HG02943 (cell line): Measurements from ENCODE around the gene ERF.

Experiments
- ATAC-seq: cut with Tn5 transposase; IDR thresholded peaks from one replicate; pipeline ENCODE4 v1.9.1; 2021; ENCODE audit warnings: mild to moderate bottlenecking, low read depth, moderate library complexity; ENCODE audit not compliant: unreplicated experiment

ERF gene

GRCh38 chr19:42254850-42255765, at the start of gene ERF:
Gene ERF, minus strand, starts transcription at chr19:42255128. Its CDS starts 129 bp downstream, at chr19:42254999.
- ATAC-seq: no peak

DNA sequence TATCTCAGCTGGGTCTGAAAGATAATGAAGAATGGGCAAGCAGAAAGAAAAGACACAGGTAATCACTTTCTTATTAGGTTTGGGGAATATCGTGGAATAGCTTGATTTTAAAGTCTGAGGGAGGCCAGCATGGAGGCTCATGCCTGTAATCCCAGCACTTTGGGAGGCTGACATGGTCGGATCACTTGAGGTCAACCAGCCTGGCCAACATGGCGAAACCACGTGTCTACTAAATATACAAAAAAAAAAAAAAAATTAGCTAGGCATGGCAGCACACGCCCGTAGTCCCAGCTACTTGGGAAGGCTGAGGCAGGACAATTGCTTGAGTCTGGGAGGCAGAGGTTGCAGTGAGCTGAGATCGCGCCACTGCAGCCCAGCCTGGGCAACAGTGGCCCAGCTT, 48.9 kb upstream of the ERF start:
- ATAC-seq: no peak

DNA sequence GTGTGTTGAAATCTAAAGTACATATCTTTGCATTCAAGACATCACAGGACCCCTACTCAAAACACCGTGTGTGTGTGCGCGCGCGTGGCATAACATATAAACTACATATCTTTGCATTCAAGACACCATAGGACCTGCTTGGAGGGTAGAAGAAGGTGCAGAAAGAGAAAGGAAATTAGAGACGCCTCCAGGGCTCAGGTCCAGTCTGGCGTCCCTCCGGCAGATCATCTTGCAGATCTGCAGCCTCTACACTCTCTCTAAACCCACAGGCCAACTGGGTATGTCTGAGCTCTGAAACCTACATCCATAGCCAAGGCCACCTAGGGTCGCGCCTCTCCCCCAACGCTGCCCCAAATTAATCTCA, 48.2 kb upstream of the ERF start:
- no peak for ATAC-seq

DNA sequence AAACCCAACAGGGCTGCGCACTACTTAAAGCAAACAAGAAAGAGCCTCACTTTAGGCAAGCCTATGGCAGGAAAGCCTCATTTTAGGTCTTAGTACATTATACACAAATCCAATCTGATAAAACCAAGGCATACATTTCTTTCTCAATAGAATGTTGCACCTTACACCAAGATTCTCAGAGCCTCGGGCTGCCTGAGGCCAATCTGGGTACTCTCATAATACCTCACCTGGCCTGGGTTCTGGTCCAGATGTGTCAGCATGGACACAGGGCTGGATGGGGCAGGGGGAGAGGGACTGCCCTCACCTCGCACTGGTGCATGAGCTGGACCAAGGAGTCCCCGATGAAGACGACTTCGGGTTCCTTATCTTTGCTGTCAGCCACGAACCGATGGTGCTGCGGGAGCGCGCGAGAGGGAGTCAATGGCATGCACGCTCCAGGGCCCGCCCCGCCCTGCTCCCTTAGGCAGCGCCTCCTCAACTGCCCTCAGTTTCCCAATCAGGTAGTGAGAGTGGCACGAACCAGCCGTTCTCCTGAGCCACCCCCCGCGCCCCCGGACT, 46.8 kb upstream of the ERF start, which contains the start of gene PRR19:
Gene PRR19 (plus strand): TSS at position 487 of the 558 bp plus-strand sequence. CDS start 7,453 bp downstream, outside the sequence.
- no peak for ATAC-seq

DNA sequence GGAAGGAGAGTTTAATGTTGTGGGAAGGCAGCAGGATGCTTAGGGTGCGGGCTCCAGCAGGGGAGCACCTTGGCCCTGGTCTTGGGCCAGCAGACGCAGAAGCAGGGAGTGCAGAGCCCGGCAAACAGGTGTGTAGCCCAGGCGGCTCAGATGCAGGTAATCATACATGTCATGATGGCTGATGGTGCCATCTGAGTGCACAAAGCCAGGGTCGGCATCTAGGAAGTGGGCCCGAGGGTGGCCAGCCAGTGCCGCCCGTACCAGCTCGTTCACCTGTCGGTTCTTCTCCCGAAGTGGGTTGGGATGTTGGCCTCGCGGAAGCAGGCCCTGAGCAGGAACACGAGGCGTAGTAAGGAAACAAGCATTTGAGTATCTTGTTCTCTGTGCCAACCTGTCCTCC, 42.1 kb upstream of the ERF start:
- no peak for ATAC-seq

GRCh38 chr19:42295831-42296525, 41.0 kb upstream of the ERF start:
- ATAC-seq: no peak

GRCh38 chr19:42295342-42295741, 40.4 kb upstream of the ERF start:
- ATAC-seq: no peak

- no peak for ATAC-seq
Observed at GRCh38 chr19:42294471-42295137, 39.7 kb upstream of the ERF start.

GRCh38 chr19:42293948-42294347, 39.0 kb upstream of the ERF start:
- no peak for ATAC-seq

DNA sequence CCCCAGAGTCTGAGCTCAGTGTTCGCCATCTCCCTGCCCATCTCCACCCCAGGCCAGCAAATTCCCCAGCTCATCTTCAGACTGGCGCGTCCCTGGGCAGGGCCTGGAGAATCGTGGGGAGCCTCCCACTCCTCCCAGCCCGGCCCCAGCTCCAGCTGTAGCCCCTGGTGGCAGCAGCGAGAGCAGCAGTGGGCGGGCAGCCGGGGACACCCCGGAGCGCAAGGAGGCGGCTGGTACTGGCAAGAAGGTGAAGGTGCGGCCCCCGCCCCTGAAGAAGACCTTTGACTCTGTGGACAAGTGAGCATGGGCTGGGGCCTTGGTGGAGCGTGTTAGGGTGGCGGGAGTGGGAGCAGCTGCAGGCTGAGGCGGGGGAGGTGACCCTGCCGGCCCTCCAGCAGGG, 38.6 kb upstream of the ERF start:
- ATAC-seq: no peak

- no peak for ATAC-seq
Observed at GRCh38 chr19:42292963-42293362, 38.0 kb upstream of the ERF start.

- ATAC-seq: no peak
Observed at GRCh38 chr19:42292042-42292960, 37.4 kb upstream of the ERF start.

- ATAC-seq: no peak
Observed at GRCh38 chr19:42291435-42291810, 36.5 kb upstream of the ERF start.

DNA sequence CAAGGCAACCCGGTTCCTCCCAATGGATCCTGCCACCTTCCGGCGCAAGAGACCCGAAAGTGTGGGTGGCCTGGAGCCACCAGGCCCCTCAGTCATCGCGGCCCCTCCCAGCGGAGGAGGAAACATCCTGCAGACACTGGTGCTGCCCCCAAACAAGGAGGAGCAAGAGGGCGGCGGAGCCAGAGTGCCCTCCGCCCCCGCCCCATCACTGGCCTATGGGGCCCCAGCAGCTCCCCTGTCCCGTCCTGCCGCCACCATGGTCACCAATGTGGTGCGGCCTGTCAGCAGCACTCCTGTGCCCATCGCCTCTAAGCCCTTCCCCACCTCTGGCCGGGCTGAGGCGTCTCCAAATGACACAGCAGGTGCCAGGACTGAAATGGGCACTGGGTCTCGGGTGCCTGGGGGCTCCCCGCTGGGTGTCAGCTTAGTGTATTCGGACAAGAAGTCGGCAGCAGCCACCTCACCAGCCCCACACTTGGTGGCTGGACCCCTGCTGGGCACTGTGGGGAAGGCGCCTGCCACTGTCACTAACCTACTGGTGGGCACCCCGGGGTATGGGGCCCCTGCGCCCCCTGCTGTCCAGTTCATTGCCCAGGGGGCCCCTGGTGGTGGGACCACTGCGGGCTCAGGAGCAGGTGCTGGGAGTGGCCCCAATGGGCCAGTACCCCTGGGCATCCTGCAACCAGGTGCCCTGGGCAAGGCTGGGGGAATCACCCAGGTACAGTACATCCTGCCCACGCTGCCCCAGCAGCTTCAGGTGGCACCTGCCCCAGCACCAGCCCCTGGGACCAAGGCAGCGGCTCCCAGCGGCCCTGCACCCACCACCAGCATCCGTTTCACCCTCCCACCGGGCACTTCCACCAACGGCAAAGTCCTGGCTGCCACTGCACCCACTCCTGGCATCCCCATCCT, 35.9 kb upstream of the ERF start:
- ATAC-seq: no peak

DNA sequence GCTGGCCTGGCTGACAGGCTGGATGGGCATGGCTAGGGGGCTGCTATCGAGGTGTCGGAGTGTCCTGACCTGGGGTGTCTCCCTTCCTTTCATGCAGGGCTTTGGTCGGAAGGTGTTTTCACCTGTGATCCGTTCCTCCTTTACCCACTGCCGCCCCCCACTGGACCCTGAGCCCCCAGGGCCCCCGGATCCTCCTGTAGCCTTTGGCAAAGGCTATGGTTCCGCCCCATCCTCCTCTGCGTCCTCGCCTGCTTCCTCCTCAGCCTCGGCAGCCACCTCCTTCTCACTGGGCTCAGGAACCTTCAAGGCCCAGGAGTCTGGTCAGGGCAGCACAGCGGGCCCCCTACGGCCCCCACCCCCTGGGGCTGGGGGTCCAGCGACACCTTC, 35.2 kb upstream of the ERF start:
- ATAC-seq: no peak

DNA sequence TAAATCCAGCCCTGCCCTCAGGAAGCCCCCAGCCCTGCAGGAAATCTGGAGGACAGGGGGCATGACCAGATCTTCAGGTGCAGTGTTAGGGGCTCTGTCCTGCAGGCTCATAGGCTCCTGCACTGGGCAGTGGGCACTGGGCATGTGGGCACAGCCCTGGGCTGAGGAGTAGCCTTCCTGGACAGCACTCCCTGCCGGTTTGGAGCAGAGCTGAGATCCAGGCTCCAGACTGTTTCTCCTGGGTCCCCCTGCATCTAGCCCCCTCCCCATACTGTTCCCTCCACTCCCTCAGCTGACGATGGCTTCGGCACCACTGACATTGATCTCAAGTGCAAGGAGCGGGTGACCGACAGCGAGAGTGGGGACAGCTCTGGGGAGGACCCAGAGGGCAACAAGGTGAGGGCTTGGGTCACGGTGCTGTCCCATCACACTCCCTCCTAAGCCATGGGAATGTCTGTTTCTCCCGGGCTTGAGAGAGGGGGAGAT, 34.7 kb upstream of the ERF start:
- no peak for ATAC-seq

DNA sequence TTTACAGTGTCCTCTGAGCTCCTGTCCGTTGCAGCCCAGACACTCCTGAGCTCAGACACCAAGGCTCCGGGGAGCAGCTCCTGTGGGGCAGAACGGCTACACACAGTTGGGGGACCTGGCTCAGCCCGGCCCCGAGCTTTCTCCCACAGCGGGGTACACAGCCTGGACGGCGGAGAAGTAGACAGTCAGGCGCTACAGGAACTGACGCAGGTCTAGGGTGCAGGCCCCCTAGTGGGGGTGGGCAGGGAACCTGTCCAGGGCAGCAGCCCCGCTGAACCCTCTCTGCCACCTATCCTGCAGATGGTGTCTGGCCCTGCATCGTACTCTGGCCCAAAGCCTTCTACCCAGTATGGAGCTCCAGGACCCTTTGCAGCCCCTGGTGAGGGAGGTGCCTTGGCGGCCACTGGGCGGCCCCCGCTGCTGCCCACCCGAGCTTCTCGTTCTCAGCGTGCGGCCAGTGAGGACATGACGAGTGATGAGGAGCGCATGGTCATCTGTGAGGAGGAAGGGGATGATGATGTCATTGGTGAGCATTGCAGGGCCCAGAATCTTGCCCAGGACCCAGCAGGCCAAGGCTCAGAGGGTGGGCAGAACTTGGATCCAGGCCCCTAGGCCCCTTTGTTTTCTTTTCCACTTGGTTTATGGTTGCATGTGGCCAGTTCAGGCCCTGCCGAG, 34.1 kb upstream of the ERF start:
- no peak for ATAC-seq

DNA sequence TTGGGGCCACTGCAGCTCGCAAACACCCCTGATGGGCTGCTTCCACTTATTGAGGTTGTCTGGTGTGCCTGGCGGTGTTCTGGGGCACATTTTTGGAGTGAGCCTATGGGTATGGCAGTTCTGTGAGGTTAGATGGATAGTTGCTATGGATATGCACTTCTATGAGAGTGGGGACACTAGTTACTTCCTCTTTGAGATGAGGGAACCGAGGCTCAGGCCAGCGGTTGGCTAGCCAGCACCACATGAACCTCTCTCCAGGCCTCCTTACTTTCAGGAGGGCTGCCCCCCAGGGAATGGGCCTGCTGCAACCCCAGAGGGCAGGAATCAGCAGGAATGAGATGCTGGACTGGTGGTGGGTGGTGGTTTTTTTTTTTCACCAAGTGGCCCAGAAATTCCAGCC, 33.5 kb upstream of the ERF start:
- no peak for ATAC-seq
